ENCODE measurements around the gene CUX1.
"Not testable (repeated sequence)": the region's sequence is repeated elsewhere in the genome, so short reads cannot be mapped to it uniquely, and the experiment has no call there.

Gene CUX1

GRCh38 chr7:101964680-101965452, 147.4 kb downstream of the CUX1 start:
- no peak for FAIRE-seq
- DNase-seq (ENCODE audit: extremely low spot score, insufficient read length, low read depth), result no peak

GRCh38 chr7:101968720-101969466, 151.5 kb downstream of the CUX1 start:
- FAIRE-seq (no peak), DNase-seq (ENCODE audit: extremely low spot score, insufficient read length, low read depth) (no peak)

- FAIRE-seq, result no peak
These were observed 152.7 kb downstream of the CUX1 start for GRCh38 chr7:101969997-101970585.

GRCh38 chr7:101970801-101971200, 153.4 kb downstream of the CUX1 start:
- FAIRE-seq (no peak), DNase-seq (ENCODE audit: extremely low spot score, insufficient read length, low read depth) (no peak)

More at GRCh38 chr7:101969997-101970585, 152.7 kb downstream of the CUX1 start:
- no peak for DNase-seq (ENCODE audit: extremely low spot score, insufficient read length, low read depth)

- FAIRE-seq (no peak), DNase-seq (ENCODE audit: extremely low spot score, insufficient read length, low read depth) (no peak)
These were observed 154.0 kb downstream of the CUX1 start for GRCh38 chr7:101971457-101971856.

- FAIRE-seq (no peak), DNase-seq (ENCODE audit: extremely low spot score, insufficient read length, low read depth) (no peak)
These were observed 155.2 kb downstream of the CUX1 start for GRCh38 chr7:101972627-101973026.

- no peak for FAIRE-seq
- DNase-seq (ENCODE audit: extremely low spot score, insufficient read length, low read depth), result no peak
These were observed 155.7 kb downstream of the CUX1 start for GRCh38 chr7:101973130-101973529.

GRCh38 chr7:101974393-101974792, 157.0 kb downstream of the CUX1 start:
- no peak for DNase-seq (ENCODE audit: extremely low spot score, insufficient read length, low read depth)
- FAIRE-seq, result no peak

- no peak for DNase-seq (ENCODE audit: extremely low spot score, insufficient read length, low read depth)
- no peak for FAIRE-seq
These were observed 157.6 kb downstream of the CUX1 start for GRCh38 chr7:101975046-101975445.

GRCh38 chr7:101976411-101976810, 159.0 kb downstream of the CUX1 start:
- FAIRE-seq, result no peak
- no peak for DNase-seq (ENCODE audit: extremely low spot score, insufficient read length, low read depth)

- no peak for FAIRE-seq
- no peak for DNase-seq (ENCODE audit: extremely low spot score, insufficient read length, low read depth)
These were observed 159.8 kb downstream of the CUX1 start for GRCh38 chr7:101977249-101977648.

- FAIRE-seq, result no peak
- no peak for DNase-seq (ENCODE audit: extremely low spot score, insufficient read length, low read depth)
These were observed 161.3 kb downstream of the CUX1 start for GRCh38 chr7:101978683-101979082.

- no peak for FAIRE-seq
- DNase-seq (ENCODE audit: extremely low spot score, insufficient read length, low read depth), result no peak
These were observed 165.9 kb downstream of the CUX1 start for GRCh38 chr7:101983147-101983811.

GRCh38 chr7:101984133-101984879, 166.9 kb downstream of the CUX1 start:
- DNase-seq (ENCODE audit: extremely low spot score, insufficient read length, low read depth) (no peak), FAIRE-seq (no peak)

- no peak for DNase-seq (ENCODE audit: extremely low spot score, insufficient read length, low read depth)
- no peak for FAIRE-seq
These were observed 167.9 kb downstream of the CUX1 start for GRCh38 chr7:101985057-101985902.

GRCh38 chr7:101985903-101986734, 168.7 kb downstream of the CUX1 start:
- DNase-seq (ENCODE audit: extremely low spot score, insufficient read length, low read depth) (no peak), FAIRE-seq (no peak)

GRCh38 chr7:101987494-101987893, 170.1 kb downstream of the CUX1 start:
- FAIRE-seq (no peak), DNase-seq (ENCODE audit: extremely low spot score, insufficient read length, low read depth) (no peak)

GRCh38 chr7:101988060-101988459, 170.6 kb downstream of the CUX1 start:
- DNase-seq (ENCODE audit: extremely low spot score, insufficient read length, low read depth); FAIRE-seq: not testable (repeated sequence)

All from GM18507 (cell line).